Activated CD8-positive, alpha-beta T cell treated with anti-CD3 and anti-CD28 coated beads for 36 hours (primary cell): ENCODE results near the gene GALT. TPM values are rescaled to one million over a fixed set of nuclear protein-coding genes. Genes with fewer than 3 reads are reported as not detected.

Experiments used
- ATAC-seq: fragments of 200-7000 bp; cut with Tn5 transposase; one replicate; pipeline ENCODE4 v1.10.0; 2021; ENCODE audit warnings: mild to moderate bottlenecking, moderate library complexity
- CTCF ChIA-PET: fragments of 350-600 bp; sonication (Branson Sonifier 250); formaldehyde crosslinking; loops from one replicate; lab custom pipeline; 2021; ENCODE audit warnings: antibody characterized with exemption; lab: Charles Lee
- POLR2A ChIA-PET: fragments of 350-600 bp; sonication (Branson Sonifier 250); formaldehyde crosslinking; loops from one replicate; lab custom pipeline; 2021; ENCODE audit warnings: antibody characterized with exemption; lab: Charles Lee
- DNase-seq: peaks from one replicate; pipeline ENCODE4 v3.0.0-alpha.2; 2020
- H3K27ac Mint-ChIP-seq: one replicate; pipeline ENCODE4 v1.8.0; 2021; ENCODE audit warnings: mild to moderate bottlenecking, mixed read lengths
- H3K27me3 Mint-ChIP-seq: one replicate; pipeline ENCODE4 v1.8.0; 2021; ENCODE audit warnings: mixed read lengths
- H3K36me3 Mint-ChIP-seq: one replicate; pipeline ENCODE4 v1.8.0; 2021; ENCODE audit warnings: low read depth, mixed read lengths
- H3K4me1 Mint-ChIP-seq: one replicate; pipeline ENCODE4 v1.8.0; 2021; ENCODE audit warnings: low read depth, mixed read lengths
- H3K4me3 Mint-ChIP-seq: one replicate; pipeline ENCODE4 v1.8.0; 2021; ENCODE audit warnings: mild to moderate bottlenecking, moderate library complexity, mixed read lengths
- H3K9me3 Mint-ChIP-seq: one replicate; pipeline ENCODE4 v1.8.0; 2021; ENCODE audit warnings: mixed read lengths
- intact Hi-C: fragments of 100-400 bp; cut with micrococcal nuclease; formaldehyde crosslinking; loops from one replicate; pipeline ENCODE4 v1.10.0; 2022
- total RNA-seq, 2 experiments: library from RNA; stranded (reverse); gene quantifications; one replicate each; pipeline ENCODE4 v1.2.3, GENCODE V29; 2021
- TF ChIP-seq, protein P1 (sequence below): fragments of 200-600 bp; IDR thresholded peaks from one replicate; pipeline ENCODE4 v1.8.0; 2022; ENCODE audit warnings: antibody characterized with exemption, mild to moderate bottlenecking

GALT gene
- total RNA-seq, 2 experiments from 2014 or later, result 42.8 to 44.5 TPM

DNA sequence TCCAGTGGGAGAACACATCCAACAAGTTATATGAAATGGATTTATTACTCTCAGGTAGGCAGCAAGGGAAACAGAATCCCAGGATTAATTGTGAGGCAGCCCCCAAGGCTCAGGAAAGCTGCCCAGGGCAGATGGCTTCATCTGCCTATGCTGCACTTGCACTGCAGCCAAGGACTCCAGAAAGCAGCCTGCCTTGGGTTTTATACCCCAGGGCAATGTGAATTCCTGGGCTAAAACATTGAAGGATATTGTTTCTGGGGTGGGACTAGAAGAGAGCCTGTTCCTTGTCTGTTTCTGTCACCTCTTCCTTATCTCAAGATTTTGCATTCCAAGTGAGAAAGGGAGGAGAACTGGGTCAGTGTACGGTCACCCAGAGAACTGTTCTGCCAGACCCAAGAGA, 24.8 kb downstream of the GALT start:
- DNase-seq, result no peak
- no peak overlapping the region for H3K27ac Mint-ChIP-seq

DNA sequence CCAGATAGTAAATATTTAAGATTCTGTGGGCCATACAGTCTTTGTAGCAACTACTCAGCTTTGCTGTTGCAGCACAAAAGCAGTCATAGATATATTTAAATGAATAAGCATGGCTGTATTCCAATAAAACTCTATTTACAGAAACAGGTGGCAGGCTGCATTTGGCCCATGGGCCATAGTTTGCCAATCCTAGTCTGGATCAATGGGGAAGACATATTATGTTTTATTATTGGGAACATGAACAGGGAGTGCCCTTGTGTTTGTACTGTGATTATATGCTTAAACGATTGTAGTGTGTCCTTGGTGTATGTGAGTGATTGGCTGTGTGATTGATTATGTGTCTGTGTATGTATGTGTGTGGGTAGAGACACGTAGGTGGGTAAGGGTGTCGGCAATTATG, 28.0 kb downstream of the GALT start:
- no peaks in the 10 kb centered on the region for H3K4me1 Mint-ChIP-seq
- no peak overlapping the region for H3K27ac Mint-ChIP-seq
- ChIA-PET CTCF (interaction anchor here (3.9 kb wide), 1 partner anchor 27 kb away, joined by 56 read pairs; no protein-coding TSS in a partner anchor), POLR2A (no interaction called here)
- intact Hi-C loops, result no loop called here
- H3K9me3 Mint-ChIP-seq, result peaks cover 3% of the 10 kb centered on the region
- ATAC-seq (no peak), DNase-seq (no peak)
- TF ChIP-seq, protein P1, sequence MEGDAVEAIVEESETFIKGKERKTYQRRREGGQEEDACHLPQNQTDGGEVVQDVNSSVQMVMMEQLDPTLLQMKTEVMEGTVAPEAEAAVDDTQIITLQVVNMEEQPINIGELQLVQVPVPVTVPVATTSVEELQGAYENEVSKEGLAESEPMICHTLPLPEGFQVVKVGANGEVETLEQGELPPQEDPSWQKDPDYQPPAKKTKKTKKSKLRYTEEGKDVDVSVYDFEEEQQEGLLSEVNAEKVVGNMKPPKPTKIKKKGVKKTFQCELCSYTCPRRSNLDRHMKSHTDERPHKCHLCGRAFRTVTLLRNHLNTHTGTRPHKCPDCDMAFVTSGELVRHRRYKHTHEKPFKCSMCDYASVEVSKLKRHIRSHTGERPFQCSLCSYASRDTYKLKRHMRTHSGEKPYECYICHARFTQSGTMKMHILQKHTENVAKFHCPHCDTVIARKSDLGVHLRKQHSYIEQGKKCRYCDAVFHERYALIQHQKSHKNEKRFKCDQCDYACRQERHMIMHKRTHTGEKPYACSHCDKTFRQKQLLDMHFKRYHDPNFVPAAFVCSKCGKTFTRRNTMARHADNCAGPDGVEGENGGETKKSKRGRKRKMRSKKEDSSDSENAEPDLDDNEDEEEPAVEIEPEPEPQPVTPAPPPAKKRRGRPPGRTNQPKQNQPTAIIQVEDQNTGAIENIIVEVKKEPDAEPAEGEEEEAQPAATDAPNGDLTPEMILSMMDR, result no peak
- no peaks in the 10 kb centered on the region for H3K27me3 Mint-ChIP-seq
- no peak overlapping the region for H3K4me3 Mint-ChIP-seq
- H3K36me3 Mint-ChIP-seq, result no peaks in the 10 kb centered on the region

More for the DNA sequence above, 24.8 kb downstream of the GALT start:
- intact Hi-C loops, result no loop called here
- Mint-ChIP-seq H3K4me1 (no peaks in the 10 kb centered on the region), H3K27me3 (no peaks in the 10 kb centered on the region), H3K9me3 (peaks cover 9% of the 10 kb centered on the region), H3K36me3 (peaks cover 4% of the 10 kb centered on the region), H3K4me3 (no peak overlapping the region)
- TF ChIP-seq, protein P1, result no peak
- ChIA-PET CTCF (interaction anchor here (3.8 kb wide), 1 partner anchor 31 kb away, joined by 18 read pairs; no protein-coding TSS in a partner anchor), POLR2A (no interaction called here)
- no peak for ATAC-seq

DNA sequence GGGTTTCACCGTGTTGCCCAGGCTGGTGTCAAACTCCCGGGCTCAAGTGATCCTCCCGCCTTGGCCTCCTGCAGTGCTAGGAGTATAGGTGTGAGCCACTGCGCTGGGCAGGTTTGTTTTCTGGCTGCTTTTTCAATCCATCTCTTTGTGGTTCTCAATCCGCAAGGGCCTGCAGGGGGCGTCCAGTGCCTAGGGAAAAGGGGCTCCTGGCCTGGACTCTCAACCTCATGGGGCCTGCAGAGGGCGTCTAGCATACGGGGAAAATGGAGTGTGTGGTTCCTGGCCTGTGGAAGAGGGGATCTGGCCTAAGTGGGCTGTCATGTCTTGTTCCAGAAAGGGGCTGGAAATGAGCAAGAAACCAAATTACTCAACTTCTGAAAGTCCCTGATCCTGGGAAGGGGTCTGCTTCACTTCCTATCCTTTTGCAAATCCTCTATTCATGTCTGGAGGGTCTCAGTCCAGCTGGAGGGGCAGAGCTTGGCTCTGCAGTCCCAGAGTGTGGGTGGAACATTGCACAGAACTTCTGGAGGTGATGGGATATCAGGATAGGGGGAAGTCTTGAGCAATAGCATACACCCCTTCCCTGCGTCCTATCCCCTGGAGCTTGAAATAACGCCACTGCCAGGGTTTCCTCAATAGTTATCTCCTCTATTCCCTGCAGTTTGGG, 28.7 kb downstream of the GALT start:
- intact Hi-C loops, result no loop called here
- no peaks in the 10 kb centered on the region for H3K4me1 Mint-ChIP-seq
- no peak overlapping the region for H3K27ac Mint-ChIP-seq
- TF ChIP-seq, protein P1, result peak; percentile 74
- peak; percentile 83 for DNase-seq
- H3K27me3 Mint-ChIP-seq, result no peaks in the 10 kb centered on the region
- ChIA-PET CTCF (interaction anchor here (0.9 to 3.9 kb wide), 4 partner anchors 9 to 52 kb away, joined by 3 to 56 read pairs (median 4); a partner anchor contains a TSS), POLR2A (interaction anchor here (1.4 kb wide), 1 partner anchor 12 kb away, joined by 3 read pairs; no protein-coding TSS in a partner anchor)
- peaks cover 3% of the 10 kb centered on the region for H3K9me3 Mint-ChIP-seq
- H3K36me3 Mint-ChIP-seq, result no peaks in the 10 kb centered on the region
- peak; percentile 89 for ATAC-seq
- no peak overlapping the region for H3K4me3 Mint-ChIP-seq

DNA sequence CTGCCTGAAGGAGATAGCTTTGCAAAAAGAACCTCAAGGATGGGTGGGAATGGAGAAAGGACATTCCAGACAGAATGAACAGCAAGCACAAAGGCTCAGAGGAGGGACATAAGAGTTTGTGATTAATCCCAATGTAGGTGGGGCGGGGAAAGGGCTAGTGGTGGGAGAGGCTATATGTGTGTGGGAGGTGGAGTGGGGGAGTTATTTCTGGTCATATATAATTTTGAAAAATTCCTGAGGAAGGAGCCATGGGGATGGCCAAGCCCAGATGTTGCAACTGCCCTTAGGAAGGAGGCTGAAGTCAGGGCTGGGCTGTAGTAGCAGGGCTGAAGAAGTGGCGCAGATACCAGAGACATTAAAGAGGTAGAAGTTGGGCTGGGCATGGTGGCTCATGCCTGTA, 29.4 kb downstream of the GALT start:
- no peaks in the 10 kb centered on the region for H3K4me1 Mint-ChIP-seq
- H3K9me3 Mint-ChIP-seq, result no peaks in the 10 kb centered on the region
- TF ChIP-seq, protein P1, result no peak
- CTCF ChIA-PET, result interaction anchor here (0.9 to 3.9 kb wide), 4 partner anchors 10 to 52 kb away, joined by 3 to 56 read pairs (median 4); a partner anchor contains a TSS
- DNase-seq (no peak), ATAC-seq (no peak)
- no peak overlapping the region for H3K27ac Mint-ChIP-seq
- no peaks in the 10 kb centered on the region for H3K36me3 Mint-ChIP-seq
- H3K4me3 Mint-ChIP-seq, result no peak overlapping the region
- intact Hi-C loops, result no loop called here
- H3K27me3 Mint-ChIP-seq, result no peaks in the 10 kb centered on the region
- POLR2A ChIA-PET, result interaction anchor here (1.4 kb wide), 1 partner anchor 11 kb away, joined by 3 read pairs; no protein-coding TSS in a partner anchor

DNA sequence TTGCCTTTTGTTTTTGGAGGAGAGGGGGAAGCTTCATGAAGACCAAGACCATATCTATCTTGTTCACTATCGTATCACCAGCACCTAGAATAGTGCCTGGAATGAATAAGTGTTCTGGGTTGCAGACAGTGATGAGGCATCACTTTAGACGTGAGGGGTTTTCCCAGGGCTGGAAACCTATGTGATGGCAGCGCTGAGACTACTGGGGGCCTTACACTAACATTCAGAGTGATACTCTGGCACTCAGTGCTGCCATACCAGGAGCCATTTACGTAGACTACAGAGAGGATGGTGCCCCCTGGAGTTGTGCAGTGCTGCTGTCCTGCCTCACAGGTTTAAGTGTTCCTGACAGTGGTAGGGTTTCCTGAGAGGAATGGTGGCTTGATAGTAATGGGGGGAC, 37.7 kb downstream of the GALT start:
- H3K9me3 Mint-ChIP-seq, result no peaks in the 10 kb centered on the region
- no peaks in the 10 kb centered on the region for H3K27me3 Mint-ChIP-seq
- no peak overlapping the region for H3K27ac Mint-ChIP-seq
- ChIA-PET CTCF (interaction anchor here (0.7 kb wide), 1 partner anchor 18 kb away, joined by 3 read pairs; no protein-coding TSS in a partner anchor), POLR2A (interaction anchor here (0.5 kb wide), 1 partner anchor 808 kb away, joined by 3 read pairs; no protein-coding TSS in a partner anchor)
- peak; percentile 50 for DNase-seq
- TF ChIP-seq, protein P1, result peak; percentile 27
- H3K4me1 Mint-ChIP-seq, result peaks cover 6% of the 10 kb centered on the region
- intact Hi-C loops, result no loop called here
- H3K4me3 Mint-ChIP-seq, result no peak overlapping the region
- ATAC-seq, result peak; percentile 94
- H3K36me3 Mint-ChIP-seq, result no peaks in the 10 kb centered on the region
